Posterior cingulate gyrus (tissue), 11 donors: ENCODE measurements around the gene METAP1D.
"Not testable (repeated sequence)": the region's sequence is repeated elsewhere in the genome, so short reads cannot be mapped to it uniquely, and the experiment has no call there.

ENCODE experiments used
- DNase-seq, 10 donors: peaks; one replicate each; pipeline versions ENCODE4 v3.0.0 to v3.0.0-alpha.2; 2020 to 2021; ENCODE audit warnings: mixed read lengths in 3 of 10
- intact Hi-C: fragments of 100-400 bp; cut with DNase I; formaldehyde crosslinking; loops from one replicate; pipeline ENCODE4 v1.15.1; 2023

The METAP1D gene

GRCh38 chr2:172047566-172048507, 48.1 kb downstream of the METAP1D start:
- no peak for DNase-seq
- intact Hi-C loops: no loop called here

DNA sequence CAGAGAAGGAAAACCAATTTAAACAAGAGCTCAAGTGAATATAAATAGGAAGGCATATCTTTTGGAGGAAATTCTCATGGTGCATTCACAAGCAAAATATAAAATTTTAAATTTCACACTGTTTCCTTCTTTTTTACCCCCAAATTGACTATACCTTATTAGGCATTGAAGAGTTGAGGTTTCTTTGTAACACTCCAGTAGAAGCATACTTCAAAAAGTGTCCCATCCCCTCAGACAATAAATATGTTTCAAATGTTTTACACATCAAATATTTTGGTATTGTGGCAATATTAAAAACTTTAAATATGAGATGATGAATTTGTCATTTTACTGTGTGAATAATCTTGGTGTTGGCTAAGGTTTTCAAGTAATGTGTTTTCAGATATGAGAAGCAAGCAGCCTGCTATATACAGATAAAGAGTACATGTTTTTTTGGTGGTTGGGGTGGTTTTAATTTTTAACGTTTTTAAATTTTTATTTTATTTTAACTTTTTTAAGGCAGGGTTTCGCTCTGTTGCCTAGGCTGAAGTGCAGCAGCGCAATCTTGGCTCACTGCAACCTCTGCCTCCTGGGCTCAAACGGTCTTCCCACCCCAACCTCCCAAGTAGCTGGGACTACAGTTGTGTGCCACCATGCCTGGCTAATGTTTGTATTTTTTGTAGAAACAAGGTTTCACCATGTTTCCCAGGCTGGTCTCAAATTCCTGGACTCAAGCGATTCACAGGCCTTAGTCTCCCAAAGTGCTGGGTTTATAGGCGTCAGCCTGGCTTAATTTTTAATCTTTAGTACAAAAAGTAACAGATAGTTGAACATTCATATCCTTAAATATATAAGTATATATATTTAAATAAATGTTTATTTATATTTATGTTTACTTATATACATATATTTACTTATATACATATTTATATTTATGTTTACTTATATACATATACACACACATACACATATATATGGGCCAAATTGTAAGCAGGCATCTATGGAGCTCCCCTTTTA, 49.1 kb downstream of the METAP1D start:
- DNase-seq: no peak
- intact Hi-C loops: no loop called here

DNA sequence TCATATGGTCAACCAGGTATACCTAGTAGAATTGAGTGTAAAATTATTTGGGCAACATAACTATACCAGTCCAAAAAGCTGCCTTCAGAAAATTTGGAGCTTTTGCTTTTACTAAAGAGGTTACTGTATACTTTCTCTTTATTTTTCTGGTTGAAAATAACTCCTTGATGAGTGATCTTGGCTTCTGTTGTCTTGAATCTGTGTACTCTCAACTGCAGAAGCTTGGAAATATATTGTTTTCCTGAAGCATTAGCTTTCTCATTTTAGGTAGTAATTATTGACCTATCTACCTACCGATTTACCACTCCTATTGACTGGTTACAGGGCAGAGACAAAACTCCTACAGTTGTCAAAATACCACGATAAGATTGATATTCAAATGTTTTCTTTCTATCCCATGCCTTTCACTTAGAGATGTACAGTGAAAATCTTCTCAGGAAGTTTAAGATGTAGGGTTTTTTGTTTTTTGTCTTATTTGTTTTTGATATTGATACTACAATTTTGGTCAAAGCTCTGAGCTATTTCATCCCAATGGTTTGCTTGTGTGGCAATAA, 49.9 kb downstream of the METAP1D start:
- intact Hi-C loops: no loop called here
- DNase-seq: no peak

DNA sequence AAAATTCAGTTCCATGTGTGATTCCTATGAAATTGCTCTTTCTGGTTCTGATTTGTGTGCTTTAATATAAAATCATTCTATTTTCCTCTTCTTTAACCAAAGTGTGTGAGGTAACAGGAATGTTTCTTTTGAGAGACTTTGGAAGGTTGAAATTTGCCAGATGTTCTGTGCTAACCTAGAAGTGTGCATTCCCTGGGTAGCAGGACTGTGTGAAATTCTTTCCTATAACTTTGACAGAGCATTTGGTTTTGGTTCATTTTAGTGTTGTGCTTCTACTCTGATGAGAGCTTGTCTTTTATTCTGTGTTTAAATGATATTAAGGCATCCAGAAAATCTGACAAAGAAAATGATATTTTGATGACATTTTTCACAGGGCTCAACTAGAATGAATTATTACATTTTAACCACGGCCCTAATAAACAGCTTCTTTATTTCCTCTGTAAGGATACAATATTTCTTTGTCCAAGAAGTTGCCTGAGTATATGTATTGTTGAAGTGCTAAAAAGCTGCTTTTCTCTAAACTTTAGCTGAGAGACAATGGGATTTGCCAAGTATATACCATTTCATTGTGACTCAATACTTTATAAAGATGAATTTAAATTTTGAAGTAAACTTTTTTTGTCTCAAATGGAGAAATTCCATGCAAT, 50.8 kb downstream of the METAP1D start:
- DNase-seq: no peak
- intact Hi-C loops: no loop called here

DNA sequence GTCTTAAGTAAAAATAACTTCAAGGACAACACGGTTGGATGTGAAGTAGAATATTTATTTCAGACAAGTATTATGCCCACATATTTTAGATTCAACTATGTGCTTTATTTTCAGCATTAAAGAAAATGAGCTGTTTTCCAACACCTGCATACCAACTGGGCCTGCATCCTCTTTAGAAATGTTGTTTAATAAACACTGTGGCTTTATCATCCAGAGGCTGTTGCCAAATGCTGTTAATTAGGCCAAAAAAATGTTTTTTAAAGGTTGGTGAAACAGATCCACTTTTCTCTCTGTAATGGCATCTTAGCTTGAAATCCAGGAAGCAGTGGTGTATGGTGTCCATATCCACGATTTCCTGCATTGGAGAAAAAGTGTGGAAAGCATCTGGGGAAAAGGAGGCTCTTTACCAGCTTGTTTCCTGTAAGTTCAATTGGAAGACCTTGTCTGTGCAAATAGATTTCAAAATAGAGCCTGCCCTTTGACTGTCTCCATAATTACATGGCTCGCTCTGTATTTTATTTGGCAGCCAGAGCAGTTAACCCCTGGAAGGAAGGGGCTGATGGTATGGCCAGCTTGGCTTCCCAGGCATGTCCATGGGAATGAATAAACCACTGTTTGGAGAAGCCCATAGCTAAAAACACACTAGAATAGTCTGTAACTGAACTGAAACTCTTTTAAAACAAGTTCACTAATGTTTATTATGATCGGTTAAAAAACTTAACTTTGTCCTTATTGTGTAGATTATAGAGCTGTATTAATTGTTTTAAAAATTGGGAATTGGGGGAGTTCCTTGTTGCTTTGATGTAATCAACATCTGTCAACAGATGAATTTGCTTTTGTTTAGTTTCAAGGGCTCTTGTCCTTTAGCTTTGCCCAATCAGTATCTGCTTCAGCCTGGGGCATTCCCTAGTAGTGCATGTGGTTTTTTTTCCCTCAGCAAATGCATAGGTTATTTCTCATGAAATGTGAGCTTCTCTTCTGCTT, 52.5 kb downstream of the METAP1D start:
- intact Hi-C loops: no loop called here
- DNase-seq: no peak

- no peak for DNase-seq
- intact Hi-C loops: no loop called here
Observed at GRCh38 chr2:172053486-172053885, 53.7 kb downstream of the METAP1D start.

GRCh38 chr2:172056293-172056692, 56.5 kb downstream of the METAP1D start:
- intact Hi-C loops: no loop called here
- no peak for DNase-seq

DNA sequence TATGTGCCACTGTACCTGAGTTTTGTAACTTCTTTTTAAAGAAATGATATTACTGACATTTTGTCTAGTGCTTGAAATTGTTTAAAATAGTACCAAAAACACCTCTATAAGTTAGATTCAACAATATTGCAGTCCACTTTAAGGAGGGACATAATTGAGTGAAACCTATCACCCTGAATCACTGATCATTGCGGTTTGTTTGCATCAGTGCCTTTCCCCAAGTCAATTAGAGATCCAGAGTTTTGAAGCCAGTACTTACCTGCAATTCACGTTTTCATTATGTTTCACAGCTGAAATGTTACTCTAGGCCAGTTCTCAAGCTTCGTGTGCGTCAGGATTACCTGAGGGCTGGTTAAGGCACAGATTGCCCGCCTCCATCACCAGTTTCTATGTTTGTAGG, 58.9 kb downstream of the METAP1D start:
- DNase-seq: no peak
- intact Hi-C loops: no loop called here

- intact Hi-C loops, DNase-seq: not testable (repeated sequence)
Observed at GRCh38 chr2:172060118-172060517, 60.4 kb downstream of the METAP1D start.

- DNase-seq: no peak
- intact Hi-C loops: no loop called here
Observed at GRCh38 chr2:172062402-172063004, 62.8 kb downstream of the METAP1D start.

DNA sequence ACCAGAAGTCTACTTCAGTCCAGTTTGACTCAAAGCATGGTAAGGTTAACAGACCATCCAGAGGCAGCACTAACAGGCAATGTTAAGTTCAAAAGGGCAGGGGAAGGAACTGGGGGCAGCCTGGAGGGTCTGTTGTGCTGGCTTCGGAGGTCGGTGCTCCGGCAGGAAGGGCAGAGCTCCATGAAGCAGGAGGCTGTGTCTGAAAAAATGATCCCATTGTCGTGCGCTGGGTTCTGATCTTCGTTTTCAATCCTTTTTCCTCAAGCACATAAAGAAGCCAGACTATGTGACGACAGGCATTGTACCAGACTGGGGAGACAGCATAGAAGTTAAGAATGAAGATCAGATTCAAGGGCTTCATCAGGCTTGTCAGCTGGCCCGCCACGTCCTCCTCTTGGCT, 63.7 kb downstream of the METAP1D start:
- DNase-seq: no peak
- intact Hi-C loops: no loop called here

DNA sequence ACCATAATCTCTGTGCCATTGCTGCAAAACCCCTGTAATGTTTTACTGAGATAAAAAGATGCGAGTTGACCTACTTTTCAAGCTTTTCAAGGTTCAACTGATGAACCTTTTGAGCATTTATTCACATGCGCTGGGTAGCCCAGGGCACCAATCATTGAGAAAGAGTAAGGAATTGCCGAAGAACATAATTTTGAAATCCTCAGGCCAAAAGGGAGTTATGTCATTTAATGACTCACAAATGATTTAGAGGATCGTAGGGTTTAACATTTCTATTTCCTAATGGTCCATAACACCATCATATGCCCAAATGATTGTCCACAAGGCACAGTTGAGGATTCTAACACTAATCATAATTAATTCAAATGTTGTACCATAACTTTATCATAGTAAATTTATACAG, 65.4 kb downstream of the METAP1D start:
- intact Hi-C loops: no loop called here

DNA sequence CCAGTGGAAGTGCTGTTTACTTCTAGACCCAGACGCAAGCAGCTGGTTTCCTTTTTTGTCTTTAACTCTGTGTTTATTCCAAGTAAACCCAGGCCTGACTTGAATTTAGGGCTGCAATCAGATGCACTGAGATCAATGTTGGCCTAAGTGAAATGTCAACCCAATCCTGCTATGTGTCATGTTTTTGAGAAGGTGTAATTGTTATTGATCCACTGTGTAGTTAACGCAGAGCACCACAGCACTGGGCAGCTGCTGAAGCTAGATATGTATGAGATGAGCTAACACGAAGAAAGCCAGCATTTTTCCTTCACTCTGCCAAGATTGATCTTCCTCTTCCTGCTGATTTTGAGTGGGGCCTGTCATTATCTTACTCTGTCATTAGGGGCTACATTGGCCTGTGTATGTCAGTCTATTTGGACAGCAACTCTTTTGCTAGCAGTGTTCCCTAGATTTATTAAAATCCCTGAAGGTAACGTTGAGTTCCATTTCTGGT, 66.7 kb downstream of the METAP1D start:
- intact Hi-C loops: no loop called here
- DNase-seq: no peak

More for the DNA sequence above, 65.4 kb downstream of the METAP1D start:
- no peak for DNase-seq

DNA sequence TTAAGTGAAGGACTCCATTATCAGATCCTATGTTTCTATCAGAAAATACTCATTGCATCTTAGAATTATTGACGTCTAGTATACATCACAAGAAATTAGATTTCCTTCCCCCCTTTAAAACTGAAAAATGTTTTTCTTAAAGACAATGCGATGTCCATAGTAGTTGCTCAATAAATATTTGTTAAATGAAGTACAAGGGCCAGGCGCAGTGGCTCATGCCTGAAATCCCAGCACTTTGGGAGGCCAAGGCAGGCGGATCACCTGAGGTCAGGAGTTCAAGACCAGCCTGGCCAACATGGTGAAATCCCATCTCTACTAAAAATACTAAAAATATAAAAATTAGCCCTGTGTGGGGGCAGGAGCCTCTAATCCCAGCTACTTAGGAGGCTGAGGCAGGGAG, 68.2 kb downstream of the METAP1D start:
- DNase-seq, intact Hi-C loops: not testable (repeated sequence)

- intact Hi-C loops: no loop called here
- no peak for DNase-seq
Observed at GRCh38 chr2:172070936-172071335, 71.2 kb downstream of the METAP1D start.

DNA sequence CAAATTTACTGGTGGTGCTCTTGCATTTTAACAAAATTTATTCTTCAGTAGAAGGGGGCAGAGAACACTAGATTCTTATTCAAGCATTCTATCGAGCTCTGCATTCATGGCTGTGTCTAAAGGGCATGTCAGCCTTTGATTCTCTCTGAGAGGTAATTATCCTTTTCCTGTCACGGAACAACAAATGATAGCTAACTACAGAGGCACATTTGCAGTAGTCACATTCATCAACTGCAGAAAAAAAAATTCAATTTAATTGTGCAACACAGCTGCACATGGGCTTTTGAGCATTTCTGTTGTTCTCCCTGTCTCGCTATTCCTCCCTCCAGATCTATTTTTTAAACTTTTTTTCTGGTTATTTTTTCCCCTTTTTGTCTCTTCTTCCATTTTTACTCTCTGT, 72.5 kb downstream of the METAP1D start:
- DNase-seq: no peak
- intact Hi-C loops: no loop called here

DNA sequence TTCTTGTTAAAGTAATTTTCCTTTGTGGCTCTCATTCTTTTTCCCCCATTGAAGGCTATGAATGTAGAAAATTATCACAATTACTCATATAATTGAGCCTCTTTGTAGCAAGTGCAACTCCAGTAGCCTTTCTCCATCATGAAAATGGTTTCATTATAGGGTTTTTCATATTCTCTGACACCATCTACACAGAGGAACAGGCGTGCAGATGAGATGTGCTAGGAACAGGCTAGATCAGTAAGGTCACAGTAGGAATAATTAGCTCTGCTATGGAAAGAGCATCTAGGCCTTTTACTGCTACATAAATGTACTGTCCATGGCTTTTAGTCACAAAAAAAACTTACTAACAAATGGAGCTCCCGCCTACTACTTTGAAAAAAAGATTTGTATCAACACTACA, 73.0 kb downstream of the METAP1D start:
- intact Hi-C loops: no loop called here
- no peak for DNase-seq

DNA sequence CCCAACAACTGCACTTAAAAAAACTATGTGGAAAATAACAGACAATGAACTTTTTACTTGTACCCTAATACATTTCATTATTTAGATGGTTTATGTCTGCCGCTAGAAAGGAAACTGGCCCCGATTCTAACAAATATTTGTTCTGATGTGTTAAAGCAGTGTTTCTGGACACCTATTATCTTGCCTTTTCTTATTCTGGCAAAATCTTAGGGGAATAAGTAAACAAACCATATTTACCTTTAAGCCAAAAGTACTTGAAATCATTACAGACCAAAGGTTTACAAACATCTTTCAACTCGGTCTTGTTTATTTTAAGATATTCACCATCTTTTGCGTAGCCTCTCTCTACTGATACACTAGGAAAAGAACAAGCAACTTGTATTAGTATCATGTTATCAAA, 73.8 kb downstream of the METAP1D start:
- intact Hi-C loops: no loop called here
- no peak for DNase-seq

GRCh38 chr2:172074254-172074653, 74.5 kb downstream of the METAP1D start:
- no peak for DNase-seq
- intact Hi-C loops: no loop called here
